ENCODE measurements around the gene SIT1. TPM values are rescaled to one million over a fixed set of nuclear protein-coding genes. Genes with fewer than 3 reads are reported as not detected.
A peak's percentile ranks its signal among the peaks of the same experiment; 100 is the strongest.

Gene SIT1
- total RNA-seq, 3 donors from 2014 or later (not counting 1 experiment from before 2014, with no cell fraction given), result 1.2 to 1.4 TPM; not detected in 1

DNA sequence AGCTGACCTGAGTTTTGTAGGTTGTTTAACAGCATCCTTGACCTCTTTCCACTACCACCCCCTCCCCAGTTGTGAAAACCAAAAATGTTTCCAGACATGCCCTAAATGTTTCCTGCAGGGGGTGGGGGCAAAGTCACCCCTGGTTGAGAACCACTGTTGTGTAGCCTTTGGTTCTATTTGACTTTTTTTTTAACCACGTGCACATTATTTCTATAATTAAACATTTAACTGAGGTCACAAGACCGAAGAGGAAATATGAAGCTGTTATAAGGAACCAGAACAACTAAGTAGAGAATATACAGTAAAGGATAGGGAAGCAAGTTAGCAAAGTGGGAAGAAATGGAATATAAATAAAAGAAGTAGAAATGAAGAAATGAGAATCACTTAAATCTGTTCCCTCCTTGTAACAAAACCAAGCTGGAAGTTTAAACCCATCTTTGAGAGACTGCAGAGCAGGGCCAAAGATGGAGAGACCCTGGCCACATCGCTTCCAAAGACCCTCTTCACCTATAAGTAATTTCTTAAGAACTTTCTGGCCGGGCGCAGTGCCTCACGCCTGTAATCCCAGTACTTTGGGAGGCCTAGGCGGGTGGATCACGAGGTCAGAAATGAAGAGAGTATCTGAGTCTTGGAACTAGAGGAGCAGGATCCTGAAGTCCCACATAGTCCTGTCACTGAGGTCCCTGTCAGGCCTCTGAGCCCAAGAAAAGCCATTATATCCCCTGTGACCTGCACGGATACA is 14.4 kb downstream of the SIT1 start:
- 96% methylated on average over 6 of the region's 9 CpGs for WGBS (ENCODE audit: insufficient coverage)
- peak overlapping the region; percentile 94 to 97 for H3K27ac Mint-ChIP-seq
- no peak for DNase-seq
- Histone ChIP-seq H3K27me3 (ENCODE audit: control insufficient read depth, insufficient read depth, low read length) (no peaks in the 10 kb centered on the region), H3K4me3 (ENCODE audit: low read length) (no peak overlapping the region), H3K36me3 (ENCODE audit: control insufficient read depth, insufficient read depth, low read length) (no peaks in the 10 kb centered on the region), H3K27ac (ENCODE audit: low read length) (peak overlapping the region; percentile 80), H3K4me1 (ENCODE audit: control insufficient read depth, insufficient read depth, low read length) (peaks cover 42% of the 10 kb centered on the region), H3K9me3 (ENCODE audit: control insufficient read depth, insufficient read depth, low read length) (no peaks in the 10 kb centered on the region)
- no peaks in the 10 kb centered on the region for H3K9me3 Mint-ChIP-seq
- no peak for TF ChIP-seq CTCF (IDR thresholded peaks at IDR 0.05)
- intact Hi-C loops (cut with micrococcal nuclease), result no loop called here
- H3K4me3 Mint-ChIP-seq, result peak overlapping the region; percentile 76
- no peaks in the 10 kb centered on the region for H3K36me3 Mint-ChIP-seq
- ATAC-seq, result peak in 2 of 3 donors; percentile 22 to 34
- peaks cover 61 to 62% of the 10 kb centered on the region in 2 donors for H3K4me1 Mint-ChIP-seq
- no peaks in the 10 kb centered on the region for H3K27me3 Mint-ChIP-seq (ENCODE audit: low read depth in 2 of 2)

GRCh38 chr9:35635730-35636129 is 15.0 kb downstream of the SIT1 start:
- Mint-ChIP-seq H3K36me3 (no peaks in the 10 kb centered on the region), H3K9me3 (no peaks in the 10 kb centered on the region), H3K27me3 (ENCODE audit: low read depth in 2 of 2) (no peaks in the 10 kb centered on the region), H3K4me1 (peaks cover 56 to 57% of the 10 kb centered on the region in 2 donors), H3K27ac (peak overlapping the region; percentile 94 to 97), H3K4me3 (peak overlapping the region; percentile 76)
- no peaks in the 10 kb centered on the region for H3K27me3 ChIP-seq (ENCODE audit: control insufficient read depth, insufficient read depth, low read length)
- ATAC-seq (no peak), DNase-seq (no peak)
- TF ChIP-seq CTCF (IDR thresholded peaks at IDR 0.05), result no peak
- H3K36me3 ChIP-seq (ENCODE audit: control insufficient read depth, insufficient read depth, low read length), result no peaks in the 10 kb centered on the region
- no peaks in the 10 kb centered on the region for H3K9me3 ChIP-seq (ENCODE audit: control insufficient read depth, insufficient read depth, low read length)
- H3K27ac ChIP-seq (ENCODE audit: low read length), result peak overlapping the region; percentile 80
- H3K4me3 ChIP-seq (ENCODE audit: low read length), result no peak overlapping the region
- intact Hi-C loops (cut with micrococcal nuclease), result loop anchor here (2.0 kb wide), 1 partner anchor 15 kb away; no protein-coding TSS in a partner anchor
- H3K4me1 ChIP-seq (ENCODE audit: control insufficient read depth, insufficient read depth, low read length), result peaks cover 42% of the 10 kb centered on the region

DNA sequence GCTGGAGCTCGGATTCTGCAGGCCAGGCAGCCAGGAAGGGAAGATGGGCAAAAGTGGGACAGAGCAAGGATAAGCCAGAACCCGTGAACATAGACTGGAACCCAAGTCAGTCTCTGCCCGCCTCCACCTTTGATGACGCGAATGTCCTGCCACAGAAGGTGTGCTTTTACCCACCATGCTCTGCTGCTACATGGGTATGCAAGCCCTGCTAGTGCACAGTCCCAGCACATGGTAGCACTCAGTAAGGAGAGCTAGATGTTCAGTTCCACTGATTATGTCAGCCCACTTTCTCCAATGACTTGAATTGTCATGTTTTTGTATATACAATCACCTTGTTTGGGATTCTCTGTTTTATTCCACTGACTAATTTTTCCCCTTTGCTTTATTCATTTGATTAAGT is 21.1 kb downstream of the SIT1 start:
- H3K9me3 ChIP-seq (ENCODE audit: control insufficient read depth, insufficient read depth, low read length), result no peaks in the 10 kb centered on the region
- Mint-ChIP-seq H3K4me3 (no peak overlapping the region), H3K36me3 (no peaks in the 10 kb centered on the region), H3K27me3 (ENCODE audit: low read depth in 2 of 2) (no peaks in the 10 kb centered on the region), H3K4me1 (peaks cover 2 to 9% of the 10 kb centered on the region in 2 donors), H3K9me3 (no peaks in the 10 kb centered on the region), H3K27ac (no peak overlapping the region)
- TF ChIP-seq CTCF (IDR thresholded peaks at IDR 0.05), result no peak
- H3K27me3 ChIP-seq (ENCODE audit: control insufficient read depth, insufficient read depth, low read length), result no peaks in the 10 kb centered on the region
- DNase-seq (no peak), ATAC-seq (no peak)
- no peak overlapping the region for H3K27ac ChIP-seq (ENCODE audit: low read length)
- WGBS (ENCODE audit: insufficient coverage), result 94% methylated on average over 5 of the region's 5 CpGs
- H3K4me3 ChIP-seq (ENCODE audit: low read length), result no peak overlapping the region
- H3K36me3 ChIP-seq (ENCODE audit: control insufficient read depth, insufficient read depth, low read length), result no peaks in the 10 kb centered on the region
- intact Hi-C loops (cut with micrococcal nuclease), result no loop called here
- no peaks in the 10 kb centered on the region for H3K4me1 ChIP-seq (ENCODE audit: control insufficient read depth, insufficient read depth, low read length)

All from natural killer cell (primary cell).